HepG2 (cell line): ENCODE measurements around the gene SYT9. TPM values are rescaled to one million over a fixed set of nuclear protein-coding genes. Genes with fewer than 3 reads are reported as not detected.

Experiments
- ATAC-seq: fragments of 200-7000 bp; cut with Tn5 transposase; 3 replicates; pipeline ENCODE4 v1.9.1; 2020; ENCODE audit warnings: mild to moderate bottlenecking, moderate library complexity
- BruUV-seq: library from RNA; stranded (reverse); fragments of 400-500 nt; replicated peaks from 2 replicates; lab custom pipeline; 2021; lab: Mats Ljungman, UMichigan
- CTCF ChIA-PET: fragments of 300-600 bp; formaldehyde crosslinking; extraction: SDS; loops from one replicate; lab custom pipeline; 2021; ENCODE audit warnings: low total read pairs, inconsistent platforms, low intra/inter-chr PET ratio; lab: Yijun Ruan, JAX
- POLR2A ChIA-PET: fragments of 350-600 bp; sonication (Branson Sonifier 250); formaldehyde crosslinking; loops from one replicate; lab custom pipeline; 2020; ENCODE audit warnings: antibody characterized with exemption, inconsistent platforms; lab: Yijun Ruan, JAX
- DNase-seq: peaks from one replicate; pipeline ENCODE4 v3.0.0-alpha.2; 2015; ENCODE audit warnings: low spot score
- FAIRE-seq: peaks from 3 replicates; lab custom pipeline; 2011; peaks lifted over from hg19 to GRCh38; lab: Jason Lieb, UNC
- H2AFZ ChIP-seq: one replicate; pipeline ENCODE4 v1.6.1; 2011; ENCODE audit warnings: low read length, inconsistent platforms
- H3K27ac ChIP-seq: fragments of 300-600 bp; 3 replicates; pipeline ENCODE4 v1.8.0; 2011; ENCODE audit warnings: mixed run types, mild to moderate bottlenecking, mixed read lengths, low read length, inconsistent platforms; ENCODE audit not compliant: insufficient read depth; ENCODE audit errors: extremely low read length
- H3K27me3 ChIP-seq, 2 experiments: fragments of 200-600 bp in 1 of 2; 2 replicates in 1 of 2; 3 replicates in 1 of 2; pipeline versions ENCODE4 v1.6.0 to v1.8.0; 2011; ENCODE audit warnings: low read length in 2 of 2, mild to moderate bottlenecking in 2 of 2, moderate library complexity in 2 of 2, inconsistent platforms in 1 of 2; ENCODE audit not compliant: insufficient read depth in 2 of 2, control insufficient read depth in 1 of 2
- H3K36me3 ChIP-seq, 2 experiments: fragments of 200-600 bp in 1 of 2; replicated peaks in 1 of 2; 2 replicates in 1 of 2; 3 replicates in 1 of 2; pipeline versions ENCODE4 v1.5.1 to v1.8.0; 2011; ENCODE audit warnings: low read length in 2 of 2, inconsistent platforms in 1 of 2; ENCODE audit not compliant: insufficient read depth in 2 of 2, control insufficient read depth in 1 of 2
- H3K4me1 ChIP-seq: 2 replicates; pipeline ENCODE4 v1.5.1; 2012; ENCODE audit warnings: low read length, inconsistent platforms; ENCODE audit not compliant: insufficient read depth
- H3K4me2 ChIP-seq: 2 replicates; pipeline ENCODE4 v1.6.0; 2011; ENCODE audit warnings: low read depth, low read length, inconsistent platforms
- H3K4me3 ChIP-seq, 3 experiments: fragments of 200-600 bp in 1 of 3; sonication (generic), shearing (Covaris generic) in 1 of 3; replicated peaks in 1 of 3; 2 replicates each; pipeline ENCODE4 v1.5.1; 2011 to 2016; ENCODE audit warnings: low read length in 3 of 3, inconsistent platforms in 2 of 3, low read depth in 2 of 3, mild to moderate bottlenecking in 2 of 3, control low read depth in 1 of 3, mixed read lengths in 1 of 3; ENCODE audit not compliant: insufficient read depth in 1 of 3
- H3K79me2 ChIP-seq: one replicate; pipeline ENCODE4 v1.6.1; 2011; ENCODE audit warnings: low read length, inconsistent platforms; ENCODE audit not compliant: insufficient read depth
- H3K9ac ChIP-seq: 2 replicates; pipeline ENCODE4 v1.6.0; 2011; ENCODE audit warnings: mild to moderate bottlenecking, low read depth, low read length, inconsistent platforms; ENCODE audit not compliant: insufficient read depth
- H3K9me3 ChIP-seq: 2 replicates; pipeline ENCODE4 v1.5.1; 2012; ENCODE audit warnings: mild to moderate bottlenecking, low read length
- H4K20me1 ChIP-seq: 2 replicates; pipeline ENCODE4 v1.6.0; 2011; ENCODE audit warnings: inconsistent platforms, mild to moderate bottlenecking, low read length, moderate library complexity; ENCODE audit not compliant: insufficient read depth
- GLI4 ChIP-seq: sonication (generic); formaldehyde crosslinking; IDR thresholded peaks from 2 replicates; pipeline ENCODE4 v1.5.1; 2020; ENCODE audit warnings: missing genetic modification reagents, mild to moderate bottlenecking, moderate library complexity, borderline replicate concordance
- HNF4A ChIP-seq: sonication (generic); formaldehyde crosslinking; IDR thresholded peaks from 2 replicates; pipeline ENCODE4 v1.4.0; 2020; ENCODE audit warnings: missing genetic modification reagents
- SMAD3 ChIP-seq: sonication (generic); formaldehyde crosslinking; IDR thresholded peaks from 2 replicates; pipeline ENCODE4 v1.4.0; 2020; ENCODE audit warnings: missing genetic modification reagents
- ZNF629 ChIP-seq: sonication (generic); formaldehyde crosslinking; conservative IDR thresholded peaks from 2 replicates; pipeline ENCODE4 v1.5.0; 2020; ENCODE audit warnings: missing genetic modification reagents
- ZNF710 ChIP-seq: sonication (generic); formaldehyde crosslinking; IDR thresholded peaks from 2 replicates; pipeline ENCODE4 v1.5.0; 2020; ENCODE audit warnings: mild to moderate bottlenecking, missing genetic modification reagents, borderline replicate concordance
- ZNF891 ChIP-seq: sonication (generic); formaldehyde crosslinking; IDR thresholded peaks from 2 replicates; pipeline ENCODE4 v1.5.0; 2020; ENCODE audit warnings: mild to moderate bottlenecking, missing genetic modification reagents
- WGBS: methylation state at CpG from one replicate; pipeline ENCODE4 v1.1.6; 2017; ENCODE audit warnings: low lambda C conversion rate; 5-methylcytosine and 5-hydroxymethylcytosine counted together
- in situ Hi-C: cut with HindIII; loops from 2 replicates; pipeline ENCODE4 v1.10.0; 2017; ENCODE audit warnings: low pct_unique_long_range_greater_than_20kb; ENCODE audit not compliant: extremely low pct_ligation_motif_present
- intact Hi-C: fragments of 100-400 bp; cut with micrococcal nuclease; formaldehyde crosslinking; loops from one replicate; pipeline ENCODE4 v1.10.0; 2022; ENCODE audit not compliant: unreplicated experiment
- polyA plus RNA-seq, 8 experiments: library from polyadenylated mRNA; depleted of rRNA in 3 of 8; stranded (reverse) in 7 of 8; unstranded in 1 of 8; fragments of >200 nt; fragmentation: Illumina TruSeq in 4 of 8; extraction: Trizol in 4 of 8; gene quantifications; 2 replicates each; pipeline versions ENCODE4 v1.2.1 to v1.2.3, GENCODE V29; 2011 to 2016; ENCODE audit warnings: low read depth in 4 of 8, missing spikeins in 1 of 8, mixed read lengths in 1 of 8; ENCODE audit not compliant: insufficient read depth in 1 of 8
- total RNA-seq, 5 experiments: library from RNA; depleted of rRNA; stranded (reverse); fragments of >200 nt; fragmentation: Illumina TruSeq; extraction: Trizol; gene quantifications; 2 replicates each; pipeline ENCODE4 v1.2.3, GENCODE V29; 2016; ENCODE audit warnings: low read depth in 1 of 5

The SYT9 gene
- total and polyA plus RNA-seq, 2 of the 13 experiments (the other 11 are each of a cell fraction or from before 2014, with no cell fraction given): not detected

GRCh38 chr11:7485186-7486097, 233.7 kb downstream of the SYT9 start, which contains the start of gene OLFML1 (continued):
- no peak for TF ChIP-seq ZNF891
- TF ChIP-seq SMAD3 (CRISPR knock-in tag): no peak
- TF ChIP-seq GLI4 (CRISPR knock-in tag): no peak

GRCh38 chr11:7486098-7486780, 234.5 kb downstream of the SYT9 start:
- BruUV-seq: no TSS peak

More at GRCh38 chr11:7486098-7486780, 234.5 kb downstream of the SYT9 start:
- in situ Hi-C loops (no loop called here), intact Hi-C loops (no loop called here)
- FAIRE-seq (no peak), ATAC-seq (no peak), DNase-seq (no peak)
- TF ChIP-seq HNF4A (CRISPR knock-in tag) (peak; percentile 64), ZNF710 (CRISPR knock-in tag) (no peak), ZNF629 (CRISPR knock-in tag) (peak; percentile 93)
- no peaks in the 10 kb centered on the region for H4K20me1 ChIP-seq
- H3K36me3 ChIP-seq: no peaks in the 10 kb centered on the region
- peaks cover 15% of the 10 kb centered on the region; the same call in 1 of the 2 replicates for H3K4me1 ChIP-seq
- peak overlapping the region; percentile 32 to 58 (median 49); a peak in 4 of 6 replicates for H3K4me3 ChIP-seq
- no peak overlapping the region for H3K27ac ChIP-seq
- ChIA-PET CTCF (no interaction called here), POLR2A (no interaction called here)
- no peak overlapping the region for H2AFZ ChIP-seq
- no peaks in the 10 kb centered on the region for H3K79me2 ChIP-seq
- no peaks in the 10 kb centered on the region for H3K9me3 ChIP-seq
- 14% methylated on average over 2 of the region's 2 CpGs for WGBS
- H3K9ac ChIP-seq: no peak overlapping the region
- peaks cover 1 to 13% of the 10 kb centered on the region in 2 experiments; a peak in 1 of 5 replicates for H3K27me3 ChIP-seq
- peak overlapping the region; percentile 69 for H3K4me2 ChIP-seq
